Head of caudate nucleus (tissue), 42 donors: ENCODE data around the gene SLC8A3.
A peak's percentile ranks its signal among the peaks of the same experiment; 100 is the strongest.

ENCODE experiments used
- DNase-seq, 42 donors: peaks; one replicate each; pipeline versions ENCODE4 v3.0.0 to v3.0.0-alpha.2; 2020 to 2021; ENCODE audit warnings: mixed read lengths in 7 of 42
- intact Hi-C: fragments of 100-400 bp; cut with DNase I; formaldehyde crosslinking; loops from one replicate; pipeline ENCODE4 v1.15.0; 2022

SLC8A3 gene

GRCh38 chr14:70013271-70013873 is 175.4 kb downstream of the SLC8A3 start:
- peak in 28 of 42 donors; percentile 9 to 82 (median 54) for DNase-seq
- intact Hi-C loops: no loop called here

- intact Hi-C loops: no loop called here
- no peak for DNase-seq
These were observed 177.0 kb downstream of the SLC8A3 start for GRCh38 chr14:70011708-70012107.

GRCh38 chr14:70011098-70011497 is 177.7 kb downstream of the SLC8A3 start:
- intact Hi-C loops: no loop called here
- DNase-seq: no peak

- DNase-seq: no peak
- intact Hi-C loops: no loop called here
These were observed 178.8 kb downstream of the SLC8A3 start for GRCh38 chr14:70009961-70010360.

GRCh38 chr14:70008284-70009262 is 180.2 kb downstream of the SLC8A3 start:
- DNase-seq: no peak
- intact Hi-C loops: no loop called here

GRCh38 chr14:70006699-70007098 is 182.1 kb downstream of the SLC8A3 start:
- intact Hi-C loops: no loop called here
- no peak for DNase-seq

GRCh38 chr14:70005281-70005805 is 183.4 kb downstream of the SLC8A3 start:
- intact Hi-C loops: no loop called here
- no peak for DNase-seq

DNA sequence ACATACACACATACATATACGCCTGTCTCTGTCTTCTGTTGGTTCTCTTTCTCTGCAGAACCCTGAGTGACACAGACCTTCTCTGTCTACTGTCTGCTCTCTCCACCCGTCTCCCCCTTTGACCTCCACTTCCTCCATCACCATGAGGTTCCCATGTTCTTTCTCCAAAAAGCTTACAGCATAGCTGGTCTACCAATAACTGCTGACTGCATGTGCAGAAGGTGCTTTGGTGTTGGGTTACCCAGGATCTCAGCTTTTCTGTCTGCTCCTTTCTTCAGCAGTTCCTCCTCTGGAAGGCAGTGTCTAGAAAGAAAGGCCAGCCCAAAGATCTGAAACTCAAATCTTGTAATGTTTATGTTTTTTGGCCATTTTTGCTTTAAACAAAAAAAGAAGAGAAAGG is 184.0 kb downstream of the SLC8A3 start:
- DNase-seq: no peak
- intact Hi-C loops: no loop called here

GRCh38 chr14:70002589-70003346 is 186.0 kb downstream of the SLC8A3 start:
- no peak for DNase-seq
- intact Hi-C loops: no loop called here

GRCh38 chr14:70000601-70001000 is 188.2 kb downstream of the SLC8A3 start:
- intact Hi-C loops: no loop called here
- no peak for DNase-seq

DNA sequence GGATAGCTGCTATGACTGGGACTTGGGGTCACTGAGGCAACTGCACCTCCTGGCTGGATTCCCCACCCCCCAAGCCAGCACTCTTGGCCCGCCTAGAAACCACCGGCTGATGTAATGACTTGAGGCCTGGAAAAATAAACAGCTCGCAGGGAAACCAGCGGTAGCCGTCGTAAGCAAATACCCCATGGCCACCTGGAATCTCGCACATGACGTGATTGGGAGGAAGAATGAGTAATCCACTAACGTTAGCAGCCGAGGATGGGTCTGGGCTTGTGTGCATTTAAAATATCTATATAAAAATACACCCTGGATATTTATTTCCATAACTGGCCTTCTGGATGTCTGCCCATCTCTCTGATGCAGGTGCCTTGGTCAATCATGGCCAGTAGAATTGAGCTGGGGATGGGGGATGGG is 189.5 kb downstream of the SLC8A3 start:
- DNase-seq: no peak
- intact Hi-C loops: no loop called here

- no peak for DNase-seq
- intact Hi-C loops: no loop called here
These were observed 190.9 kb downstream of the SLC8A3 start for GRCh38 chr14:69997849-69998248.

DNA sequence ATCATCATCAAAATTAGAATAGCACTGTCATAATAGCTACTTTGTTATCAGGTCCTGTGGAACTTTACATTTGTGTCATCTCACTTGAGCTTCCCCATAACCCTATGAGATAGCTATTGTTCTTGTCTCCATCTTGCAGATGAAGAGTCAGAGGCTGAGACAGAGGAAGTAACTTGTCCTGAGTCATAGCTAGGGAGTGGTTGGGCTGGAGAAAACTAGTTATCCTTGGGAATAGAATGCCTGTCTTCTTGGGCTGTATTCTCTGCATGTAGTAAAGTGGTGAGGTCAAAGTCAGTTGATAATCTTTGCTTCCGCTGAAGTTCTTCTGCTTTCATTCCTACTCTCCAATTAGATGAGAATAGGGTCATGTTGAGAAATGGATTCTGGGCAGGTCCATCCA is 192.5 kb downstream of the SLC8A3 start:
- intact Hi-C loops: no loop called here
- no peak for DNase-seq
